Spleen (tissue), 11 donors: Measurements from ENCODE around the gene TDO2. TPM values are rescaled to one million over a fixed set of nuclear protein-coding genes. Genes with fewer than 3 reads are reported as not detected.
"Not testable (repeated sequence)": the region's sequence is repeated elsewhere in the genome, so short reads cannot be mapped to it uniquely, and the experiment has no call there.

Source experiments
- DNase-seq: peaks from one replicate; pipeline ENCODE4 v3.0.0-alpha.2; 2020
- H3K27ac ChIP-seq, 8 donors: fragments of 200-600 bp; sonication (generic) in 7 of 8; 1 replicate in 4 of 8; 2 replicates in 4 of 8; pipeline versions ENCODE4 v1.5.0 to v1.8.0; 2016 to 2021; ENCODE audit warnings: inconsistent platforms in 4 of 8, mild to moderate bottlenecking in 4 of 8, moderate library complexity in 1 of 8
- H3K27me3 ChIP-seq, 7 donors: fragments of 200-600 bp; sonication (generic) in 6 of 7; replicated peaks in 1 of 7; 1 replicate in 4 of 7; 2 replicates in 3 of 7; pipeline versions ENCODE4 v1.5.0 to v1.8.0; 2016 to 2021; ENCODE audit warnings: inconsistent platforms in 3 of 7, mild to moderate bottlenecking in 1 of 7
- H3K36me3 ChIP-seq, 6 donors: fragments of 200-600 bp; sonication (generic) in 5 of 6; 1 replicate in 4 of 6; 2 replicates in 2 of 6; pipeline versions ENCODE4 v1.5.0 to v1.8.0; 2016 to 2021; ENCODE audit warnings: inconsistent platforms in 2 of 6
- H3K4me1 ChIP-seq, 6 donors: fragments of 200-600 bp; sonication (generic) in 5 of 6; 1 replicate in 3 of 6; 2 replicates in 3 of 6; pipeline versions ENCODE4 v1.5.0 to v1.8.0; 2016 to 2021; ENCODE audit warnings: inconsistent platforms in 3 of 6
- H3K4me3 ChIP-seq, 8 donors: fragments of 200-600 bp; sonication (generic) in 7 of 8; 1 replicate in 4 of 8; 2 replicates in 4 of 8; pipeline versions ENCODE4 v1.5.0 to v1.8.0; 2016 to 2021; ENCODE audit warnings: inconsistent platforms in 4 of 8, mild to moderate bottlenecking in 4 of 8, moderate library complexity in 2 of 8
- H3K9me3 ChIP-seq, 8 donors: fragments of 200-600 bp; sonication (generic) in 7 of 8; 1 replicate in 4 of 8; 2 replicates in 4 of 8; pipeline versions ENCODE4 v1.5.0 to v1.8.0; 2016 to 2021; ENCODE audit warnings: inconsistent platforms in 4 of 8
- CTCF ChIP-seq, 11 experiments: fragments of 200-600 bp in 7 of 11; fragments of 450-650 bp in 4 of 11; sonication (generic) in 4 of 11; IDR thresholded peaks in 8 of 11; conservative IDR thresholded peaks in 3 of 11; 1 replicate in 7 of 11; 2 replicates in 4 of 11; pipeline versions ENCODE4 v1.4.0 to v1.8.0; 2016 to 2021; ENCODE audit warnings: antibody characterized with exemption in 11 of 11, inconsistent platforms in 4 of 11, mild to moderate bottlenecking in 1 of 11
- POLR2A ChIP-seq, 3 donors: fragments of 450-650 bp; IDR thresholded peaks; one replicate each; pipeline ENCODE4 v1.5.1; 2017; ENCODE audit warnings: antibody characterized with exemption in 3 of 3, mild to moderate bottlenecking in 1 of 3
- POLR2AphosphoS5 ChIP-seq, 3 donors: sonication (generic); formaldehyde crosslinking; IDR thresholded peaks; one replicate each; pipeline ENCODE4 v1.5.1; 2017; ENCODE audit warnings: antibody characterized with exemption in 3 of 3
- WGBS, 5 donors: extraction: QIAGEN DNeasy Blood & Tissue Kit in 3 of 5; methylation state at CpG; one replicate each; pipeline versions ENCODE4 v1.1.5 to v1.1.7; 2013 to 2018; 5-methylcytosine and 5-hydroxymethylcytosine counted together
- intact Hi-C: fragments of 100-400 bp; cut with DNase I; formaldehyde crosslinking; loops from one replicate; pipeline ENCODE4 v1.15.0; 2023; ENCODE audit warnings: low total_unique reads
- polyA plus RNA-seq, 3 donors: library from polyadenylated mRNA; stranded (reverse); fragments of 200-250 nt; gene quantifications; one replicate each; pipeline ENCODE4 v1.2.1, GENCODE V29; 2013
- total RNA-seq, 7 donors: library from RNA; depleted of rRNA in 3 of 7; stranded (reverse); fragments of >200 nt in 3 of 7; fragmentation: NEBNext Ultra II Directional in 4 of 7; extraction: Animal tissue kit (Norgen Biotek cat#: 25700) in 4 of 7; gene quantifications; one replicate each; pipeline versions ENCODE4 v1.1.0 to v1.2.1, GENCODE V29; 2016 to 2021
- donor health status: healthy with polysubstance abuse.
- donor health status: DM: no; HTN: no; CAD: no; lungs with moderate emphysema.
- donor health status: DM: no; HTN: no; CAD: no.
- donor health status: Bipolar disorder and iron deficiency.
- donor health status: healthy.
- donor health status: DM: no; HTN: no; CAD: no.
- donor health status: DM: yes; HTN: yes; CAD: no.

Gene TDO2
- total and polyA plus RNA-seq, 10 donors: 0.37 to 3.6 (median 1.8) TPM

GRCh38 chr4:155887847-155888570 lies 15.5 kb upstream of the TDO2 start:
- intact Hi-C loops: no loop called here
- H3K36me3 ChIP-seq: no peaks in the 10 kb centered on the region
- H3K4me3 ChIP-seq: no peak overlapping the region
- no peak for DNase-seq
- 56 to 64% (median 60%) methylated on average over 6 of the region's 6 CpGs for WGBS, 5 donors
- no peak overlapping the region for H3K27ac ChIP-seq
- H3K27me3 ChIP-seq: no peaks in the 10 kb centered on the region
- TF ChIP-seq POLR2AphosphoS5 (IDR thresholded peaks at IDR 0.05) (no peak), POLR2A (IDR thresholded peaks at IDR 0.05) (no peak), CTCF (IDR thresholded peaks at IDR 0.05 in 8 of 11, conservative IDR thresholded peaks at IDR 0.05 in 3 of 11) (no peak)
- H3K9me3 ChIP-seq: peaks cover 0 to 9% (median 0%) of the 10 kb centered on the region in 8 donors
- peaks cover 0 to 7% (median 0%) of the 10 kb centered on the region in 6 donors for H3K4me1 ChIP-seq

- DNase-seq: no peak
- Histone ChIP-seq H3K4me3 (no peak overlapping the region), H3K36me3 (no peaks in the 10 kb centered on the region), H3K27ac (peak overlapping the region in 3 of 8 donors; percentile 6 to 32 (median 32)), H3K4me1 (peaks cover 0 to 7% (median 0%) of the 10 kb centered on the region in 6 donors), H3K9me3 (peaks cover 0 to 9% (median 0%) of the 10 kb centered on the region in 8 donors), H3K27me3 (no peaks in the 10 kb centered on the region)
- TF ChIP-seq POLR2AphosphoS5 (IDR thresholded peaks at IDR 0.05) (no peak), CTCF (IDR thresholded peaks at IDR 0.05 in 8 of 11, conservative IDR thresholded peaks at IDR 0.05 in 3 of 11) (no peak), POLR2A (IDR thresholded peaks at IDR 0.05) (no peak)
- 35 to 51% (median 40%) methylated on average over 5 of the region's 5 CpGs for WGBS, 5 donors
- intact Hi-C loops: no loop called here
These were observed 14.3 kb upstream of the TDO2 start for GRCh38 chr4:155889031-155889793.

- no peak for DNase-seq
- Histone ChIP-seq H3K36me3 (no peaks in the 10 kb centered on the region), H3K9me3 (peaks cover 0 to 9% (median 0%) of the 10 kb centered on the region in 8 donors), H3K4me3 (no peak overlapping the region), H3K27ac (peak overlapping the region in 1 of 8 donors; percentile 6), H3K4me1 (peaks cover 0 to 7% (median 0%) of the 10 kb centered on the region in 6 donors), H3K27me3 (no peaks in the 10 kb centered on the region)
- WGBS, 5 donors: 82 to 95% (median 92%) methylated on average over 2 of the region's 2 CpGs
- intact Hi-C loops: no loop called here
- no peak for TF ChIP-seq POLR2AphosphoS5 (IDR thresholded peaks at IDR 0.05)
- TF ChIP-seq POLR2A (IDR thresholded peaks at IDR 0.05): no peak
- TF ChIP-seq CTCF (IDR thresholded peaks at IDR 0.05 in 8 of 11, conservative IDR thresholded peaks at IDR 0.05 in 3 of 11): no peak
These were observed 13.6 kb upstream of the TDO2 start for GRCh38 chr4:155889946-155890345.

GRCh38 chr4:155891058-155891457 lies 12.4 kb upstream of the TDO2 start:
- TF ChIP-seq CTCF (IDR thresholded peaks at IDR 0.05 in 8 of 11, conservative IDR thresholded peaks at IDR 0.05 in 3 of 11) (no peak), POLR2A (IDR thresholded peaks at IDR 0.05) (no peak), POLR2AphosphoS5 (IDR thresholded peaks at IDR 0.05) (no peak)

GRCh38 chr4:155898371-155898770 lies 5.1 kb upstream of the TDO2 start:
- H3K4me1 ChIP-seq: peaks cover 0 to 17% (median 5%) of the 10 kb centered on the region in 6 donors
- WGBS, 5 donors: 75 to 88% (median 84%) methylated on average over 2 of the region's 2 CpGs
- peaks cover 0 to 23% (median 6%) of the 10 kb centered on the region in 8 donors for H3K9me3 ChIP-seq
- H3K27ac ChIP-seq, intact Hi-C loops, DNase-seq, H3K27me3 ChIP-seq, H3K4me3 ChIP-seq, H3K36me3 ChIP-seq: not testable (repeated sequence)

More at GRCh38 chr4:155891058-155891457, 12.4 kb upstream of the TDO2 start:
- no peak overlapping the region for H3K4me3 ChIP-seq
- H3K36me3 ChIP-seq: no peaks in the 10 kb centered on the region
- H3K9me3 ChIP-seq: peaks cover 0 to 9% (median 0%) of the 10 kb centered on the region in 8 donors
- no peak overlapping the region for H3K27ac ChIP-seq
- DNase-seq: no peak
- no peaks in the 10 kb centered on the region for H3K27me3 ChIP-seq
- intact Hi-C loops: no loop called here
- H3K4me1 ChIP-seq: peaks cover 0 to 7% (median 0%) of the 10 kb centered on the region in 6 donors
- WGBS, 5 donors: 56 to 79% (median 73%) methylated on average over 3 of the region's 3 CpGs
